Breast epithelium (tissue), 4 donors: ENCODE results near the gene MACROD1. TPM values are rescaled to one million over a fixed set of nuclear protein-coding genes. Genes with fewer than 3 reads are reported as not detected.

Experiments
- DNase-seq, 2 donors: peaks; one replicate each; pipeline ENCODE4 v3.0.0-alpha.2; 2019; ENCODE audit warnings: low spot score in 2 of 2
- H3K27ac ChIP-seq, 2 donors: fragments of 200-600 bp; sonication (generic) in 1 of 2; one replicate each; pipeline ENCODE4 v1.5.1; 2016 to 2019; ENCODE audit warnings: mild to moderate bottlenecking in 1 of 2
- H3K27me3 ChIP-seq, 2 donors: fragments of 200-600 bp; sonication (generic) in 1 of 2; one replicate each; pipeline versions ENCODE4 v1.5.1 to v1.6.0; 2017 to 2019; ENCODE audit warnings: control low read depth in 1 of 2, mild to moderate bottlenecking in 1 of 2
- H3K36me3 ChIP-seq: fragments of 200-600 bp; one replicate; pipeline ENCODE4 v1.5.1; 2019
- H3K4me1 ChIP-seq, 2 donors: fragments of 200-600 bp; sonication (generic); one replicate each; pipeline ENCODE4 v1.5.1; 2016 to 2019; ENCODE audit warnings: control low read depth in 1 of 2
- H3K4me3 ChIP-seq, 3 donors: fragments of 200-600 bp; sonication (generic); 1 replicate in 2 of 3; 2 replicates in 1 of 3; pipeline ENCODE4 v1.5.1; 2016 to 2019; ENCODE audit warnings: mild to moderate bottlenecking in 3 of 3, moderate library complexity in 2 of 3
- H3K9me3 ChIP-seq, 2 donors: fragments of 200-600 bp; sonication (generic) in 1 of 2; one replicate each; pipeline ENCODE4 v1.5.1; 2016 to 2019; ENCODE audit warnings: control low read depth in 1 of 2
- CTCF ChIP-seq, 3 donors: fragments of 450-650 bp; IDR thresholded peaks; one replicate each; pipeline ENCODE4 v1.5.1; 2016 to 2017; ENCODE audit warnings: antibody characterized with exemption in 3 of 3, mild to moderate bottlenecking in 3 of 3, moderate library complexity in 3 of 3
- POLR2A ChIP-seq: fragments of 450-650 bp; IDR thresholded peaks from one replicate; pipeline ENCODE4 v1.6.1; 2016; ENCODE audit warnings: antibody characterized with exemption, mild to moderate bottlenecking, moderate library complexity
- POLR2AphosphoS5 ChIP-seq, 3 donors: sonication (generic); formaldehyde crosslinking; IDR thresholded peaks; one replicate each; pipeline ENCODE4 v1.6.1; 2017; ENCODE audit warnings: antibody characterized with exemption in 3 of 3
- intact Hi-C: fragments of 100-400 bp; cut with DNase I; formaldehyde crosslinking; loops from one replicate; pipeline ENCODE4 v1.15.1; 2023; ENCODE audit warnings: low total_unique reads
- total RNA-seq, 3 donors: library from RNA; depleted of rRNA; stranded (reverse); fragments of >200 nt; gene quantifications; one replicate each; pipeline ENCODE4 v1.1.0, GENCODE V29; 2016

Gene MACROD1
- total RNA-seq, 3 donors from 2014 or later = 19.7 to 113 (median 40.3) TPM

- Histone ChIP-seq H3K27ac (no peak overlapping the region), H3K36me3 (no peaks in the 10 kb centered on the region), H3K4me3 (no peak overlapping the region), H3K9me3 (no peaks in the 10 kb centered on the region), H3K4me1 (no peaks in the 10 kb centered on the region), H3K27me3 (no peaks in the 10 kb centered on the region)
- TF ChIP-seq CTCF (IDR thresholded peaks at IDR 0.05) (no peak), POLR2AphosphoS5 (IDR thresholded peaks at IDR 0.05) (no peak), POLR2A (no peak)
- no peak for DNase-seq
- intact Hi-C loops = no loop called here
These were observed 65.0 kb downstream of the MACROD1 start for GRCh38 chr11:64100782-64101353.

GRCh38 chr11:64100360-64100759 lies 65.6 kb downstream of the MACROD1 start:
- H3K27ac ChIP-seq = no peak overlapping the region

GRCh38 chr11:64099436-64099835 lies 66.5 kb downstream of the MACROD1 start:
- Histone ChIP-seq H3K4me3 (no peak overlapping the region), H3K27ac (no peak overlapping the region), H3K4me1 (no peaks in the 10 kb centered on the region), H3K9me3 (no peaks in the 10 kb centered on the region), H3K36me3 (no peaks in the 10 kb centered on the region), H3K27me3 (no peaks in the 10 kb centered on the region)
- no peak for TF ChIP-seq POLR2A
- TF ChIP-seq CTCF (IDR thresholded peaks at IDR 0.05) = no peak
- TF ChIP-seq POLR2AphosphoS5 (IDR thresholded peaks at IDR 0.05) = no peak
- intact Hi-C loops = no loop called here
- DNase-seq = no peak

More at GRCh38 chr11:64100360-64100759, 65.6 kb downstream of the MACROD1 start:
- intact Hi-C loops = no loop called here
- DNase-seq = no peak
- no peaks in the 10 kb centered on the region for H3K27me3 ChIP-seq
- TF ChIP-seq CTCF (IDR thresholded peaks at IDR 0.05) (no peak), POLR2A (no peak), POLR2AphosphoS5 (IDR thresholded peaks at IDR 0.05) (no peak)
- H3K4me1 ChIP-seq = no peaks in the 10 kb centered on the region
- H3K36me3 ChIP-seq = no peaks in the 10 kb centered on the region
- no peak overlapping the region for H3K4me3 ChIP-seq
- no peaks in the 10 kb centered on the region for H3K9me3 ChIP-seq

GRCh38 chr11:64098318-64098831 lies 67.5 kb downstream of the MACROD1 start:
- H3K36me3 ChIP-seq = no peaks in the 10 kb centered on the region
- intact Hi-C loops = no loop called here
- no peak for TF ChIP-seq CTCF (IDR thresholded peaks at IDR 0.05)
- TF ChIP-seq POLR2AphosphoS5 (IDR thresholded peaks at IDR 0.05) = no peak
- TF ChIP-seq POLR2A = no peak
- H3K27ac ChIP-seq = no peak overlapping the region
- H3K9me3 ChIP-seq = no peaks in the 10 kb centered on the region
- no peak for DNase-seq
- H3K4me3 ChIP-seq = no peak overlapping the region
- no peaks in the 10 kb centered on the region for H3K27me3 ChIP-seq
- no peaks in the 10 kb centered on the region for H3K4me1 ChIP-seq

- no peak for DNase-seq
- no peak for TF ChIP-seq POLR2A
- TF ChIP-seq POLR2AphosphoS5 (IDR thresholded peaks at IDR 0.05) = no peak
- no peak for TF ChIP-seq CTCF (IDR thresholded peaks at IDR 0.05)
- Histone ChIP-seq H3K4me1 (no peaks in the 10 kb centered on the region), H3K4me3 (no peak overlapping the region), H3K27me3 (no peaks in the 10 kb centered on the region), H3K9me3 (no peaks in the 10 kb centered on the region), H3K36me3 (no peaks in the 10 kb centered on the region), H3K27ac (no peak overlapping the region)
- intact Hi-C loops = no loop called here
These were observed 68.2 kb downstream of the MACROD1 start for GRCh38 chr11:64097468-64098317.
